CD4-positive, alpha-beta T cell (primary cell): ENCODE measurements around the gene RPL37A. TPM values are rescaled to one million over a fixed set of nuclear protein-coding genes. Genes with fewer than 3 reads are reported as not detected.

Experiments
- ATAC-seq: fragments of 200-7000 bp; cut with Tn5 transposase; one replicate; pipeline ENCODE4 v1.10.0; 2022; ENCODE audit warnings: mild to moderate bottlenecking; ENCODE audit not compliant: poor library complexity
- CTCF ChIA-PET: fragments of 350-600 bp; sonication (Branson Sonifier 250); formaldehyde crosslinking; loops from one replicate; lab custom pipeline; 2021; ENCODE audit warnings: antibody characterized with exemption, inconsistent platforms; lab: Charles Lee
- POLR2A ChIA-PET: fragments of 350-600 bp; sonication (Branson Sonifier 250); formaldehyde crosslinking; loops from one replicate; lab custom pipeline; 2021; ENCODE audit warnings: antibody characterized with exemption, inconsistent platforms; lab: Charles Lee
- DNase-seq, 14 experiments: peaks; one replicate each; pipeline ENCODE4 v3.0.0-alpha.2; 2013 to 2020; ENCODE audit warnings: mixed read lengths in 2 of 14
- H3K27ac ChIP-seq, 2 donors: one replicate each; pipeline versions ENCODE4 v1.5.1 to v1.7.0; 2013; ENCODE audit warnings: low read length in 2 of 2, low read depth in 1 of 2, mild to moderate bottlenecking in 1 of 2
- H3K27me3 ChIP-seq, 2 experiments: 1 replicate in 1 of 2; 2 replicates in 1 of 2; pipeline versions ENCODE4 v1.6.1 to v1.7.0; 2013; ENCODE audit warnings: low read length in 2 of 2, control low read depth in 1 of 2, mild to moderate bottlenecking in 1 of 2, moderate library complexity in 1 of 2; ENCODE audit not compliant: insufficient read depth in 2 of 2, control insufficient read depth in 1 of 2
- H3K36me3 ChIP-seq: one replicate; pipeline ENCODE4 v1.6.1; 2013; ENCODE audit warnings: low read length, control low read depth; ENCODE audit not compliant: insufficient read depth
- H3K4me1 ChIP-seq: one replicate; pipeline ENCODE4 v1.6.1; 2013; ENCODE audit warnings: low read length, control low read depth; ENCODE audit not compliant: insufficient read depth
- H3K4me3 ChIP-seq: one replicate; pipeline ENCODE4 v1.5.1; 2013; ENCODE audit warnings: mild to moderate bottlenecking, low read length, moderate library complexity
- H3K9me3 ChIP-seq, 2 experiments: 1 replicate in 1 of 2; 2 replicates in 1 of 2; pipeline versions ENCODE4 v1.6.1 to v1.7.0; 2013; ENCODE audit warnings: low read length in 2 of 2, mild to moderate bottlenecking in 2 of 2, control low read depth in 1 of 2, moderate library complexity in 1 of 2; ENCODE audit not compliant: control insufficient read depth in 1 of 2, insufficient read depth in 1 of 2
- H3K27ac Mint-ChIP-seq: one replicate; pipeline ENCODE4 v1.8.0; 2020; ENCODE audit warnings: mixed read lengths
- H3K27me3 Mint-ChIP-seq: one replicate; pipeline ENCODE4 v1.8.0; 2021; ENCODE audit warnings: mixed read lengths
- H3K36me3 Mint-ChIP-seq: one replicate; pipeline ENCODE4 v1.8.0; 2021; ENCODE audit warnings: low read depth, mixed read lengths
- H3K4me1 Mint-ChIP-seq: one replicate; pipeline ENCODE4 v1.8.0; 2021; ENCODE audit warnings: low read depth, mixed read lengths
- H3K4me3 Mint-ChIP-seq: one replicate; pipeline ENCODE4 v1.8.0; 2020; ENCODE audit warnings: mild to moderate bottlenecking, mixed read lengths
- H3K9me3 Mint-ChIP-seq: one replicate; pipeline ENCODE4 v1.8.0; 2020; ENCODE audit warnings: mixed read lengths
- intact Hi-C, 2 experiments: fragments of 100-400 bp; cut with DNase I in 1 of 2; cut with micrococcal nuclease in 1 of 2; formaldehyde crosslinking; loops; one replicate each; pipeline versions ENCODE4 v1.15.1 to v1.9.0; 2023 to 2025; cut with DNase I, micrococcal nuclease
- total RNA-seq, 174 experiments: library from RNA in 2 of 174; stranded (reverse) in 2 of 174; gene quantifications; one replicate each; pipeline ENCODE4 v1.2.3 and lab custom pipeline; 2021 to 2026
- TF ChIP-seq, protein P1 (sequence below): fragments of 200-600 bp; IDR thresholded peaks from one replicate; pipeline ENCODE4 v1.8.0; 2022; ENCODE audit warnings: antibody characterized with exemption, mild to moderate bottlenecking

The RPL37A gene
- total RNA-seq, 2 experiments from 2014 or later = 4,138 to 4,142 TPM

DNA sequence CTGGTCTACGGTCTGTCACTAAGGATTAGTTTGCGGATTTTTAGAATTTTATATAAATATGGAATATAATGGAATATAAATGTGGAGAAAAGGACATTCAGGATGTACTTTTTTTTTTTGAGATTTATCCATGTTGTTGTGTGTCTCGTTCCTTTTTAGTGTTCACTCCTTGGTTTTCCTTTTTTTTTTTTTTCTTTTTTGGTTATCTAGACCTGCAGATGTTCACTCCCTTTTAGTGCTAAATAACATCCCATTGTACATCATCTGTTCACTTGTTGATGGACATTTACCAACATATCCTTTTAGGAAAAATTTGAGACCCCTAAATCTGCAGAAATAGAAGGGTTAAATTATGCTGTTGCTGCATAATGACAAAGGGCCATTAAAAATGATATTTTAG, 25.5 kb upstream of the RPL37A start:
- Histone ChIP-seq H3K27ac (no peak overlapping the region), H3K9me3 (no peaks in the 10 kb centered on the region), H3K4me3 (no peak overlapping the region), H3K36me3 (peaks cover 18% of the 10 kb centered on the region), H3K4me1 (peaks cover 10% of the 10 kb centered on the region), H3K27me3 (no peaks in the 10 kb centered on the region)
- Mint-ChIP-seq H3K4me3 (no peak overlapping the region), H3K27ac (no peak overlapping the region), H3K4me1 (peaks cover 12% of the 10 kb centered on the region), H3K36me3 (peaks cover 49% of the 10 kb centered on the region), H3K27me3 (no peaks in the 10 kb centered on the region), H3K9me3 (no peaks in the 10 kb centered on the region)
- TF ChIP-seq, protein P1, sequence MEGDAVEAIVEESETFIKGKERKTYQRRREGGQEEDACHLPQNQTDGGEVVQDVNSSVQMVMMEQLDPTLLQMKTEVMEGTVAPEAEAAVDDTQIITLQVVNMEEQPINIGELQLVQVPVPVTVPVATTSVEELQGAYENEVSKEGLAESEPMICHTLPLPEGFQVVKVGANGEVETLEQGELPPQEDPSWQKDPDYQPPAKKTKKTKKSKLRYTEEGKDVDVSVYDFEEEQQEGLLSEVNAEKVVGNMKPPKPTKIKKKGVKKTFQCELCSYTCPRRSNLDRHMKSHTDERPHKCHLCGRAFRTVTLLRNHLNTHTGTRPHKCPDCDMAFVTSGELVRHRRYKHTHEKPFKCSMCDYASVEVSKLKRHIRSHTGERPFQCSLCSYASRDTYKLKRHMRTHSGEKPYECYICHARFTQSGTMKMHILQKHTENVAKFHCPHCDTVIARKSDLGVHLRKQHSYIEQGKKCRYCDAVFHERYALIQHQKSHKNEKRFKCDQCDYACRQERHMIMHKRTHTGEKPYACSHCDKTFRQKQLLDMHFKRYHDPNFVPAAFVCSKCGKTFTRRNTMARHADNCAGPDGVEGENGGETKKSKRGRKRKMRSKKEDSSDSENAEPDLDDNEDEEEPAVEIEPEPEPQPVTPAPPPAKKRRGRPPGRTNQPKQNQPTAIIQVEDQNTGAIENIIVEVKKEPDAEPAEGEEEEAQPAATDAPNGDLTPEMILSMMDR = no peak
- CTCF ChIA-PET = no interaction called here
- intact Hi-C loops = no loop called here
- POLR2A ChIA-PET = no interaction called here
- no peak for DNase-seq
- no peak for ATAC-seq

- intact Hi-C loops = no loop called here
- H3K27me3 Mint-ChIP-seq = no peaks in the 10 kb centered on the region
- H3K36me3 Mint-ChIP-seq = peaks cover 50% of the 10 kb centered on the region
- Histone ChIP-seq H3K9me3 (no peaks in the 10 kb centered on the region), H3K27ac (no peak overlapping the region), H3K36me3 (peaks cover 30% of the 10 kb centered on the region), H3K27me3 (no peaks in the 10 kb centered on the region), H3K4me3 (no peak overlapping the region), H3K4me1 (peaks cover 10% of the 10 kb centered on the region)
- ChIA-PET POLR2A (no interaction called here), CTCF (no interaction called here)
- TF ChIP-seq, protein P1 = no peak
- ATAC-seq (peak; percentile 76), DNase-seq (peak in 5 of 14 experiments; percentile 7 to 39 (median 23))
- H3K27ac Mint-ChIP-seq = no peak overlapping the region
- peak overlapping the region; percentile 21 for H3K4me3 Mint-ChIP-seq
- H3K4me1 Mint-ChIP-seq = peaks cover 12% of the 10 kb centered on the region
- H3K9me3 Mint-ChIP-seq = no peaks in the 10 kb centered on the region
Observed at GRCh38 chr2:216474925-216475670, 23.5 kb upstream of the RPL37A start.

DNA sequence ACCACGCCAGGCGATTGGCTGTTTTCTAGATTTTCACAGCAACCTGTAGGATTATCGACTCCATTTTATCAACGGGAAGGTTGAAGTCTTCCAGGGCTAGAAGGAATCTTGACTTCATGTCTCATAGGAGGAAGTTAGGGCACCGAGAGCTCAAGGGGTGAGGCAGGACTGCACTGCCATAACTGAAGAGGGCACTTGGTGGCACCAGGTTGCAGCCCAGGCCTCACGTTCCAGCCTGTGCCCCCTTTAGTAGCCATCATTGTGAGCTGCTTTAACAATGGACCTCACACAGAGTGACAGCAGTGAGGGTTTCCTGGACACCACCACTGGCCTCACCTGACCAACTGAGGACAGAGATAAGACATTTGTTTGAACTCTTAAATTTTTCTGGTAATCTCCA, 22.9 kb upstream of the RPL37A start:
- TF ChIP-seq, protein P1 = no peak
- Histone ChIP-seq H3K36me3 (peaks cover 37% of the 10 kb centered on the region), H3K27ac (no peak overlapping the region), H3K27me3 (no peaks in the 10 kb centered on the region), H3K4me3 (no peak overlapping the region), H3K4me1 (peaks cover 10% of the 10 kb centered on the region), H3K9me3 (no peaks in the 10 kb centered on the region)
- Mint-ChIP-seq H3K4me3 (no peak overlapping the region), H3K36me3 (peaks cover 53% of the 10 kb centered on the region), H3K27ac (no peak overlapping the region), H3K27me3 (no peaks in the 10 kb centered on the region), H3K9me3 (no peaks in the 10 kb centered on the region), H3K4me1 (peaks cover 12% of the 10 kb centered on the region)
- intact Hi-C loops = no loop called here
- CTCF ChIA-PET = no interaction called here
- POLR2A ChIA-PET = no interaction called here
- ATAC-seq (no peak), DNase-seq (no peak)
